ENCODE data around the gene GSN. TPM values are rescaled to one million over a fixed set of nuclear protein-coding genes. Genes with fewer than 3 reads are reported as not detected.

Gene GSN
- total and polyA plus RNA-seq, 9 of the 15 experiments (the other 6 are each of a cell fraction or from before 2014, with no cell fraction given) = 0.39 to 16.6 (median 8.2) TPM

DNA sequence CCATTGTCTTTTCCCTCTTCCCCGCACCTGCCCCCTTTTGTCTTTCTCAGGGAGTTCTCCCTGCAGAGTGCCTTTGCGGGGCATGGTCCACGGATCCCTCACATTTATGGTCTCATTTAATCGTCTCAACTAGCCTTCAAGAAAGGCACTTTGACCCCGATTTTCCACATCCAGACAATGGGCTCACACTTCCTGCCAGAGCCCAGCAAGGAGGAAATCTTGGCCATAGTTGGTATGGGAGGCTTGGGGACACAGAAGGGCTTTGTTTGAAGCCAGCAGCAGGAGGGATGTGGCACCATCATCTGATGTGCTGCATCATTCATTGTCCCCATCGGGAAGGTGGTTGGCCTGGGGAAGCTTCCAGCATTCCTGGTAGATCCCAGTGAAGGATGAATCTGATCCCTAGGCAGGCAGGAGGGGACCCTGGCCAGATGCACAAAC, 24.9 kb downstream of the GSN start:
- DNase-seq (ENCODE audit: extremely low read depth in 1 of 4, low spot score in 3 of 4) = no peak

More for the DNA sequence above, 24.9 kb downstream of the GSN start:
- peaks cover 23 to 34% of the 10 kb centered on the region in 2 experiments for H3K4me1 ChIP-seq (replicated peaks in 1 of 2; ENCODE audit: control insufficient read depth in 2 of 2, insufficient read depth in 2 of 2, low read length in 2 of 2)
- ATAC-seq (no peak), FAIRE-seq (no peak)
- H3K4me2 ChIP-seq (ENCODE audit: insufficient read depth, low read length) = no peak overlapping the region
- no peaks in the 10 kb centered on the region for H4K20me1 ChIP-seq (replicated peaks; ENCODE audit: control insufficient read depth, insufficient read depth, low read length)
- H3K9me3 ChIP-seq (replicated peaks; ENCODE audit: control insufficient read depth, insufficient read depth, low read depth, low read length) = no peaks in the 10 kb centered on the region
- no TSS peak for BruUV-seq (replicated peaks)
- no peak overlapping the region for H2AFZ ChIP-seq (ENCODE audit: low read depth, low read length)
- WGBS (ENCODE audit: insufficient coverage, low coverage, missing lambda C conversion rate) = 32% methylated on average over 6 of the region's 6 CpGs
- H3K79me2 ChIP-seq (ENCODE audit: control insufficient read depth, insufficient read depth, low read length) = no peaks in the 10 kb centered on the region
- peaks cover 6% of the 10 kb centered on the region for H3K9me1 ChIP-seq (ENCODE audit: control insufficient read depth, insufficient read depth, low read length)
- H3K4me3 ChIP-seq = no peak overlapping the region
- no peak overlapping the region for H3K9ac ChIP-seq (ENCODE audit: insufficient read depth in 1 of 2, low read depth in 2 of 2, low read length in 2 of 2)
- in situ Hi-C loops (cut with MboI) (no loop called here), intact Hi-C loops (cut with micrococcal nuclease) (no loop called here)
- ChIA-PET CTCF (ENCODE audit: low intra/inter-chr PET ratio) (no interaction called here), POLR2A (no interaction called here)
- no peaks in the 10 kb centered on the region; the same call in 2 of the 3 replicates for H3K36me3 ChIP-seq (ENCODE audit: control insufficient read depth, insufficient read depth, low read length)
- H3K27me3 ChIP-seq (ENCODE audit: control insufficient read depth in 2 of 2, insufficient read depth in 2 of 2, low read length in 2 of 2) = no peaks in the 10 kb centered on the region
- TF ChIP-seq BACH1 (tag; IDR thresholded peaks at IDR 0.05) (no peak), TSC22D4 (tag; IDR thresholded peaks at IDR 0.05) (no peak), CEBPB (tag; IDR thresholded peaks at IDR 0.05) (no peak), GATA2 (CRISPR knock-in tag; IDR thresholded peaks at IDR 0.05) (no peak), NR3C1 (CRISPR knock-in tag; IDR thresholded peaks at IDR 0.05) (no peak)
- TF ChIP-seq, protein P1, sequence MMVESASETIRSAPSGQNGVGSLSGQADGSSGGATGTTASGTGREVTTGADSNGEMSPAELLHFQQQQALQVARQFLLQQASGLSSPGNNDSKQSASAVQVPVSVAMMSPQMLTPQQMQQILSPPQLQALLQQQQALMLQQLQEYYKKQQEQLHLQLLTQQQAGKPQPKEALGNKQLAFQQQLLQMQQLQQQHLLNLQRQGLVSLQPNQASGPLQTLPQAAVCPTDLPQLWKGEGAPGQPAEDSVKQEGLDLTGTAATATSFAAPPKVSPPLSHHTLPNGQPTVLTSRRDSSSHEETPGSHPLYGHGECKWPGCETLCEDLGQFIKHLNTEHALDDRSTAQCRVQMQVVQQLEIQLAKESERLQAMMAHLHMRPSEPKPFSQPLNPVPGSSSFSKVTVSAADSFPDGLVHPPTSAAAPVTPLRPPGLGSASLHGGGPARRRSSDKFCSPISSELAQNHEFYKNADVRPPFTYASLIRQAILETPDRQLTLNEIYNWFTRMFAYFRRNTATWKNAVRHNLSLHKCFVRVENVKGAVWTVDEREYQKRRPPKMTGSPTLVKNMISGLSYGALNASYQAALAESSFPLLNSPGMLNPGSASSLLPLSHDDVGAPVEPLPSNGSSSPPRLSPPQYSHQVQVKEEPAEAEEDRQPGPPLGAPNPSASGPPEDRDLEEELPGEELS (CRISPR knock-in tag; IDR thresholded peaks at IDR 0.05; ENCODE audit: borderline replicate concordance) = no peak
- TF ChIP-seq, protein P2, sequence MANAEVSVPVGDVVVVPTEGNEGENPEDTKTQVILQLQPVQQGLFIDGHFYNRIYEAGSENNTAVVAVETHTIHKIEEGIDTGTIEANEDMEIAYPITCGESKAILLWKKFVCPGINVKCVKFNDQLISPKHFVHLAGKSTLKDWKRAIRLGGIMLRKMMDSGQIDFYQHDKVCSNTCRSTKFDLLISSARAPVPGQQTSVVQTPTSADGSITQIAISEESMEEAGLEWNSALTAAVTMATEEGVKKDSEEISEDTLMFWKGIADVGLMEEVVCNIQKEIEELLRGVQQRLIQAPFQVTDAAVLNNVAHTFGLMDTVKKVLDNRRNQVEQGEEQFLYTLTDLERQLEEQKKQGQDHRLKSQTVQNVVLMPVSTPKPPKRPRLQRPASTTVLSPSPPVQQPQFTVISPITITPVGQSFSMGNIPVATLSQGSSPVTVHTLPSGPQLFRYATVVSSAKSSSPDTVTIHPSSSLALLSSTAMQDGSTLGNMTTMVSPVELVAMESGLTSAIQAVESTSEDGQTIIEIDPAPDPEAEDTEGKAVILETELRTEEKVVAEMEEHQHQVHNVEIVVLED (CRISPR knock-in tag; IDR thresholded peaks at IDR 0.05) = no peak
- TF ChIP-seq, protein P3, sequence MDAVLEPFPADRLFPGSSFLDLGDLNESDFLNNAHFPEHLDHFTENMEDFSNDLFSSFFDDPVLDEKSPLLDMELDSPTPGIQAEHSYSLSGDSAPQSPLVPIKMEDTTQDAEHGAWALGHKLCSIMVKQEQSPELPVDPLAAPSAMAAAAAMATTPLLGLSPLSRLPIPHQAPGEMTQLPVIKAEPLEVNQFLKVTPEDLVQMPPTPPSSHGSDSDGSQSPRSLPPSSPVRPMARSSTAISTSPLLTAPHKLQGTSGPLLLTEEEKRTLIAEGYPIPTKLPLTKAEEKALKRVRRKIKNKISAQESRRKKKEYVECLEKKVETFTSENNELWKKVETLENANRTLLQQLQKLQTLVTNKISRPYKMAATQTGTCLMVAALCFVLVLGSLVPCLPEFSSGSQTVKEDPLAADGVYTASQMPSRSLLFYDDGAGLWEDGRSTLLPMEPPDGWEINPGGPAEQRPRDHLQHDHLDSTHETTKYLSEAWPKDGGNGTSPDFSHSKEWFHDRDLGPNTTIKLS (IDR thresholded peaks at IDR 0.05; ENCODE audit: borderline replicate concordance, low read depth) = no peak
- TF ChIP-seq, protein P4, sequence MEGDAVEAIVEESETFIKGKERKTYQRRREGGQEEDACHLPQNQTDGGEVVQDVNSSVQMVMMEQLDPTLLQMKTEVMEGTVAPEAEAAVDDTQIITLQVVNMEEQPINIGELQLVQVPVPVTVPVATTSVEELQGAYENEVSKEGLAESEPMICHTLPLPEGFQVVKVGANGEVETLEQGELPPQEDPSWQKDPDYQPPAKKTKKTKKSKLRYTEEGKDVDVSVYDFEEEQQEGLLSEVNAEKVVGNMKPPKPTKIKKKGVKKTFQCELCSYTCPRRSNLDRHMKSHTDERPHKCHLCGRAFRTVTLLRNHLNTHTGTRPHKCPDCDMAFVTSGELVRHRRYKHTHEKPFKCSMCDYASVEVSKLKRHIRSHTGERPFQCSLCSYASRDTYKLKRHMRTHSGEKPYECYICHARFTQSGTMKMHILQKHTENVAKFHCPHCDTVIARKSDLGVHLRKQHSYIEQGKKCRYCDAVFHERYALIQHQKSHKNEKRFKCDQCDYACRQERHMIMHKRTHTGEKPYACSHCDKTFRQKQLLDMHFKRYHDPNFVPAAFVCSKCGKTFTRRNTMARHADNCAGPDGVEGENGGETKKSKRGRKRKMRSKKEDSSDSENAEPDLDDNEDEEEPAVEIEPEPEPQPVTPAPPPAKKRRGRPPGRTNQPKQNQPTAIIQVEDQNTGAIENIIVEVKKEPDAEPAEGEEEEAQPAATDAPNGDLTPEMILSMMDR (IDR thresholded peaks at IDR 0.05 in 2 of 3, conservative IDR thresholded peaks at IDR 0.05 in 1 of 3; ENCODE audit: insufficient read depth in 2 of 3, low read depth in 1 of 3, low read length in 3 of 3) = no peak
- TF ChIP-seq, protein P5, sequence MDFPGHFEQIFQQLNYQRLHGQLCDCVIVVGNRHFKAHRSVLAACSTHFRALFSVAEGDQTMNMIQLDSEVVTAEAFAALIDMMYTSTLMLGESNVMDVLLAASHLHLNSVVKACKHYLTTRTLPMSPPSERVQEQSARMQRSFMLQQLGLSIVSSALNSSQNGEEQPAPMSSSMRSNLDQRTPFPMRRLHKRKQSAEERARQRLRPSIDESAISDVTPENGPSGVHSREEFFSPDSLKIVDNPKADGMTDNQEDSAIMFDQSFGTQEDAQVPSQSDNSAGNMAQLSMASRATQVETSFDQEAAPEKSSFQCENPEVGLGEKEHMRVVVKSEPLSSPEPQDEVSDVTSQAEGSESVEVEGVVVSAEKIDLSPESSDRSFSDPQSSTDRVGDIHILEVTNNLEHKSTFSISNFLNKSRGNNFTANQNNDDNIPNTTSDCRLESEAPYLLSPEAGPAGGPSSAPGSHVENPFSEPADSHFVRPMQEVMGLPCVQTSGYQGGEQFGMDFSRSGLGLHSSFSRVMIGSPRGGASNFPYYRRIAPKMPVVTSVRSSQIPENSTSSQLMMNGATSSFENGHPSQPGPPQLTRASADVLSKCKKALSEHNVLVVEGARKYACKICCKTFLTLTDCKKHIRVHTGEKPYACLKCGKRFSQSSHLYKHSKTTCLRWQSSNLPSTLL (IDR thresholded peaks at IDR 0.05) = no peak
- TF ChIP-seq, protein P6, sequence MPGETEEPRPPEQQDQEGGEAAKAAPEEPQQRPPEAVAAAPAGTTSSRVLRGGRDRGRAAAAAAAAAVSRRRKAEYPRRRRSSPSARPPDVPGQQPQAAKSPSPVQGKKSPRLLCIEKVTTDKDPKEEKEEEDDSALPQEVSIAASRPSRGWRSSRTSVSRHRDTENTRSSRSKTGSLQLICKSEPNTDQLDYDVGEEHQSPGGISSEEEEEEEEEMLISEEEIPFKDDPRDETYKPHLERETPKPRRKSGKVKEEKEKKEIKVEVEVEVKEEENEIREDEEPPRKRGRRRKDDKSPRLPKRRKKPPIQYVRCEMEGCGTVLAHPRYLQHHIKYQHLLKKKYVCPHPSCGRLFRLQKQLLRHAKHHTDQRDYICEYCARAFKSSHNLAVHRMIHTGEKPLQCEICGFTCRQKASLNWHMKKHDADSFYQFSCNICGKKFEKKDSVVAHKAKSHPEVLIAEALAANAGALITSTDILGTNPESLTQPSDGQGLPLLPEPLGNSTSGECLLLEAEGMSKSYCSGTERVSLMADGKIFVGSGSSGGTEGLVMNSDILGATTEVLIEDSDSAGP (CRISPR knock-in tag; IDR thresholded peaks at IDR 0.05) = no peak
- no peak overlapping the region for H3K27ac ChIP-seq (ENCODE audit: extremely low read depth, low read depth, low read length)

All from K562 (cell line).